ENCODE data around the gene ZNF438.

- TF ChIP-seq TSHZ2 (CRISPR knock-in tag; IDR thresholded peaks at IDR 0.05) = no peak
- no peak for TF ChIP-seq ISL1 (CRISPR knock-in tag; IDR thresholded peaks at IDR 0.05)
- TF ChIP-seq ZFP30 (CRISPR knock-in tag; IDR thresholded peaks at IDR 0.05) = no peak
- TF ChIP-seq ZFP3 (CRISPR knock-in tag; IDR thresholded peaks at IDR 0.05) = no peak
- TF ChIP-seq, protein P1, sequence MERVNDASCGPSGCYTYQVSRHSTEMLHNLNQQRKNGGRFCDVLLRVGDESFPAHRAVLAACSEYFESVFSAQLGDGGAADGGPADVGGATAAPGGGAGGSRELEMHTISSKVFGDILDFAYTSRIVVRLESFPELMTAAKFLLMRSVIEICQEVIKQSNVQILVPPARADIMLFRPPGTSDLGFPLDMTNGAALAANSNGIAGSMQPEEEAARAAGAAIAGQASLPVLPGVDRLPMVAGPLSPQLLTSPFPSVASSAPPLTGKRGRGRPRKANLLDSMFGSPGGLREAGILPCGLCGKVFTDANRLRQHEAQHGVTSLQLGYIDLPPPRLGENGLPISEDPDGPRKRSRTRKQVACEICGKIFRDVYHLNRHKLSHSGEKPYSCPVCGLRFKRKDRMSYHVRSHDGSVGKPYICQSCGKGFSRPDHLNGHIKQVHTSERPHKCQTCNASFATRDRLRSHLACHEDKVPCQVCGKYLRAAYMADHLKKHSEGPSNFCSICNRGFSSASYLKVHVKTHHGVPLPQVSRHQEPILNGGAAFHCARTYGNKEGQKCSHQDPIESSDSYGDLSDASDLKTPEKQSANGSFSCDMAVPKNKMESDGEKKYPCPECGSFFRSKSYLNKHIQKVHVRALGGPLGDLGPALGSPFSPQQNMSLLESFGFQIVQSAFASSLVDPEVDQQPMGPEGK (CRISPR knock-in tag; IDR thresholded peaks at IDR 0.05; ENCODE audit: borderline replicate concordance) = no peak
- TF ChIP-seq, protein P2, sequence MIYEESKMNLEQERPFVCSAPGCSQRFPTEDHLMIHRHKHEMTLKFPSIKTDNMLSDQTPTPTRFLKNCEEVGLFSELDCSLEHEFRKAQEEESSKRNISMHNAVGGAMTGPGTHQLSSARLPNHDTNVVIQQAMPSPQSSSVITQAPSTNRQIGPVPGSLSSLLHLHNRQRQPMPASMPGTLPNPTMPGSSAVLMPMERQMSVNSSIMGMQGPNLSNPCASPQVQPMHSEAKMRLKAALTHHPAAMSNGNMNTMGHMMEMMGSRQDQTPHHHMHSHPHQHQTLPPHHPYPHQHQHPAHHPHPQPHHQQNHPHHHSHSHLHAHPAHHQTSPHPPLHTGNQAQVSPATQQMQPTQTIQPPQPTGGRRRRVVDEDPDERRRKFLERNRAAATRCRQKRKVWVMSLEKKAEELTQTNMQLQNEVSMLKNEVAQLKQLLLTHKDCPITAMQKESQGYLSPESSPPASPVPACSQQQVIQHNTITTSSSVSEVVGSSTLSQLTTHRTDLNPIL (CRISPR knock-in tag; IDR thresholded peaks at IDR 0.05; ENCODE audit: low read depth) = no peak
- TF ChIP-seq OSR1 (CRISPR knock-in tag; IDR thresholded peaks at IDR 0.05) = no peak
- no peak for TF ChIP-seq ZNF565 (CRISPR knock-in tag; conservative IDR thresholded peaks at IDR 0.05; ENCODE audit: low read depth)
- TF ChIP-seq ZNF8 (CRISPR knock-in tag; IDR thresholded peaks at IDR 0.05) = no peak
- no peak for TF ChIP-seq ZC3H10 (CRISPR knock-in tag; IDR thresholded peaks at IDR 0.05)
- no peak for TF ChIP-seq PPARA (CRISPR knock-in tag; IDR thresholded peaks at IDR 0.05; ENCODE audit: borderline replicate concordance)
These were observed 208.0 kb downstream of the ZNF438 start for GRCh38 chr10:30823651-30824050.

Measured in SK-N-SH treated with all-trans-retinoic acid at 6 μM for 48 hours (cell line).